Hematopoietic multipotent progenitor cell treated with erythropoietin and hydrocortisone succinate and interleukin-3 and kit ligand, for 6 days (in vitro differentiated cells): ENCODE data around the gene TTC13.
"Not testable (repeated sequence)": the region's sequence is repeated elsewhere in the genome, so short reads cannot be mapped to it uniquely, and the experiment has no call there.

ENCODE experiments used
- DNase-seq: peaks from one replicate; pipeline ENCODE4 v3.0.0-alpha.2; 2015

TTC13 gene

GRCh38 chr1:230978491-230979388 is at the start of gene TTC13, which contains the start of gene ARV1:
TSS of gene TTC13 (minus strand) at chr1:230978861. CDS start at chr1:230978830, 31 bp downstream.
TSS of gene ARV1 (plus strand) at chr1:230979094. CDS start at chr1:230979106, 12 bp downstream.
- peak; percentile 99 for DNase-seq

- no peak for DNase-seq
These were observed 49.3 kb upstream of the TTC13 start for GRCh38 chr1:231027971-231028370.

- no peak for DNase-seq
These were observed 48.7 kb upstream of the TTC13 start for GRCh38 chr1:231027136-231027925.

GRCh38 chr1:231026576-231026975 is 47.9 kb upstream of the TTC13 start:
- DNase-seq, result no peak

- DNase-seq, result no peak
These were observed 44.5 kb upstream of the TTC13 start for GRCh38 chr1:231023150-231023549.

- not testable (repeated sequence) for DNase-seq
These were observed 43.9 kb upstream of the TTC13 start for GRCh38 chr1:231022543-231022942.

GRCh38 chr1:231021540-231022031 is 42.9 kb upstream of the TTC13 start:
- DNase-seq, result no peak

- DNase-seq, result no peak
These were observed 42.2 kb upstream of the TTC13 start for GRCh38 chr1:231020816-231021215.

GRCh38 chr1:231020139-231020601 is 41.5 kb upstream of the TTC13 start:
- DNase-seq, result no peak

GRCh38 chr1:231019711-231020110 is 41.0 kb upstream of the TTC13 start:
- no peak for DNase-seq

GRCh38 chr1:231016966-231017365 is 38.3 kb upstream of the TTC13 start:
- no peak for DNase-seq

- no peak for DNase-seq
These were observed 37.6 kb upstream of the TTC13 start for GRCh38 chr1:231016234-231016633.

GRCh38 chr1:231013391-231014015 is 34.8 kb upstream of the TTC13 start:
- DNase-seq, result no peak

- DNase-seq, result no peak
These were observed 33.3 kb upstream of the TTC13 start for GRCh38 chr1:231011963-231012362.

- no peak for DNase-seq
These were observed 32.7 kb upstream of the TTC13 start for GRCh38 chr1:231011360-231011759.

- DNase-seq, result not testable (repeated sequence)
These were observed 28.9 kb upstream of the TTC13 start for GRCh38 chr1:231007535-231007934.

- no peak for DNase-seq
These were observed 23.2 kb upstream of the TTC13 start for GRCh38 chr1:231001892-231002291.

GRCh38 chr1:231000639-231001038 is 22.0 kb upstream of the TTC13 start:
- no peak for DNase-seq

- DNase-seq, result no peak
These were observed 21.5 kb upstream of the TTC13 start for GRCh38 chr1:231000201-231000600.

GRCh38 chr1:230994860-230995259 is 16.2 kb upstream of the TTC13 start:
- DNase-seq, result no peak

- DNase-seq, result no peak
These were observed 13.6 kb upstream of the TTC13 start for GRCh38 chr1:230992100-230992774.

GRCh38 chr1:230987448-230987847 is 8.8 kb upstream of the TTC13 start:
- no peak for DNase-seq
